Hematopoietic multipotent progenitor cell (in vitro differentiated cells): ENCODE data around the gene SPCS2. TPM values are rescaled to one million over a fixed set of nuclear protein-coding genes. Genes with fewer than 3 reads are reported as not detected.

ENCODE experiments used
- DNase-seq, 3 donors: peaks; one replicate each; pipeline ENCODE4 v3.0.0-alpha.2; 2011 to 2015; ENCODE audit warnings: low read depth in 2 of 3, low spot score in 2 of 3
- total RNA-seq: library from RNA; depleted of rRNA; stranded (reverse); fragments of >200 nt; gene quantifications from one replicate; pipeline ENCODE4 v1.2.3, GENCODE V29; 2012

SPCS2 gene
- total RNA-seq: 8.6 TPM

GRCh38 chr11:74948898-74949752 is at the start of gene SPCS2, which contains the start of gene XRRA1:
SPCS2 (plus strand) TSS chr11:74949266; CDS start chr11:74949286, 20 bp downstream.
XRRA1 (minus strand) TSS chr11:74949091; CDS start chr11:74940878, 8,213 bp downstream.
- peak; percentile 90 to 98 (median 98) for DNase-seq

GRCh38 chr11:74902342-74902741 is 46.7 kb upstream of the SPCS2 start:
- no peak for DNase-seq

GRCh38 chr11:74905326-74905725 is 43.7 kb upstream of the SPCS2 start:
- peak in 1 of 3 donors; percentile 9 for DNase-seq

GRCh38 chr11:74909385-74909784 is 39.7 kb upstream of the SPCS2 start:
- no peak for DNase-seq

GRCh38 chr11:74909812-74910211 is 39.3 kb upstream of the SPCS2 start:
- DNase-seq: no peak

- DNase-seq: no peak
Observed at GRCh38 chr11:74923125-74923524, 25.9 kb upstream of the SPCS2 start.

GRCh38 chr11:74925281-74925680 is 23.8 kb upstream of the SPCS2 start:
- no peak for DNase-seq

- no peak for DNase-seq
Observed at GRCh38 chr11:74926304-74927030, 22.6 kb upstream of the SPCS2 start.

- no peak for DNase-seq
Observed at GRCh38 chr11:74927496-74927895, 21.6 kb upstream of the SPCS2 start.

- peak; percentile 55 to 94 (median 82) for DNase-seq
Observed at GRCh38 chr11:74929431-74930363, 19.4 kb upstream of the SPCS2 start.

GRCh38 chr11:74932169-74932568 is 16.9 kb upstream of the SPCS2 start:
- DNase-seq: no peak

GRCh38 chr11:74932797-74933196 is 16.3 kb upstream of the SPCS2 start:
- no peak for DNase-seq

- no peak for DNase-seq
Observed at GRCh38 chr11:74933765-74934164, 15.3 kb upstream of the SPCS2 start.

- DNase-seq: no peak
Observed at GRCh38 chr11:74935285-74935684, 13.8 kb upstream of the SPCS2 start.

GRCh38 chr11:74936087-74936486 is 13.0 kb upstream of the SPCS2 start:
- DNase-seq: no peak

- no peak for DNase-seq
Observed at GRCh38 chr11:74936976-74937375, 12.1 kb upstream of the SPCS2 start.

GRCh38 chr11:74937696-74938475 is 11.2 kb upstream of the SPCS2 start:
- no peak for DNase-seq

GRCh38 chr11:74941492-74941891 is 7.6 kb upstream of the SPCS2 start:
- DNase-seq: no peak

GRCh38 chr11:74942073-74942759 is 6.8 kb upstream of the SPCS2 start:
- DNase-seq: no peak
